Measurements from ENCODE around the gene ZBTB4.
A peak's percentile ranks its signal among the peaks of the same experiment; 100 is the strongest.

The ZBTB4 gene

DNA sequence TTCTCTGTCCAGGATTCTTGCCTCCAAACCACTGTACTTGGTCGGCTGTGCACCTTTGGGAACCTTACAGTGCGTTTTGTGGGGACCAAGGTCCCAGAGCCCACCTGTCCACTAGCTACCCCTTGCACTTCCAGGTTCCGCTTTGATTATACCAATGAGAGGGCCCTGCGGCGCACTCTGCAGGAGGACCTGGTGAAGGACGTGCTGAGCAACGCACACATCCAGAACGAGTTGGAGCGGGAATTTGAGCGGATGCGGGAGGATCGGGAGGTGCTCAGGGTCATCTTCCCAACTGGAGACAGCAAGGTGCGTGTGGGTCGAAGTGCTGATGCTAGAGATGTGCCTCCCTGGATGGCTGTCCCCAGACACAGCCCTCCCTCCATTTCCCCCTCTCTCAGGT lies 23.6 kb upstream of the ZBTB4 start:
- Histone ChIP-seq H3K36me3 (ENCODE audit: control insufficient read depth in 1 of 2, insufficient read depth in 2 of 2, low read depth in 1 of 2, low read length in 2 of 2) (peaks cover 78 to 95% of the 10 kb centered on the region in 2 experiments), H3K4me1 (ENCODE audit: control insufficient read depth, insufficient read depth, low read depth, low read length) (no peaks in the 10 kb centered on the region), H4K8ac (ENCODE audit: low read length) (no peak overlapping the region), H2BK5ac (ENCODE audit: low read depth, low read length, poor library complexity, severe bottlenecking) (no peak overlapping the region), H2BK120ac (ENCODE audit: low read depth, low read length) (no peak overlapping the region), H2AK5ac (ENCODE audit: low read length, severe bottlenecking) (no peak overlapping the region), H2BK15ac (ENCODE audit: low read depth, poor library complexity, severe bottlenecking) (no peak overlapping the region), H3K14ac (ENCODE audit: low read length in 2 of 2) (no peak overlapping the region), H3K4me2 (ENCODE audit: low read length, poor library complexity, severe bottlenecking) (no peak overlapping the region), H3K4me3 (ENCODE audit: insufficient read depth in 1 of 2, low read depth in 1 of 2, low read length in 2 of 2) (no peak overlapping the region), H2BK12ac (ENCODE audit: low read length in 2 of 2) (no peak overlapping the region), H3K18ac (ENCODE audit: low read depth in 1 of 2, low read length in 2 of 2) (no peak overlapping the region), H3K23ac (ENCODE audit: low read length in 2 of 2) (no peak overlapping the region), H2AFZ (ENCODE audit: low read depth, low read length) (no peak overlapping the region), H3K27me3 (ENCODE audit: control insufficient read depth in 1 of 2, insufficient read depth in 1 of 2, low read length in 2 of 2) (no peaks in the 10 kb centered on the region), H3K79me1 (replicated peaks; ENCODE audit: low read length, poor library complexity, severe bottlenecking) (peaks cover 51% of the 10 kb centered on the region), H3K27ac (ENCODE audit: low read length, poor library complexity, severe bottlenecking) (no peak overlapping the region), H3K9ac (ENCODE audit: low read length) (no peak overlapping the region), H3K9me3 (ENCODE audit: control insufficient read depth, low read length) (no peaks in the 10 kb centered on the region), H3K4ac (ENCODE audit: low read depth in 1 of 2, low read length in 2 of 2) (no peak overlapping the region), H4K91ac (ENCODE audit: low read length) (no peak overlapping the region)
- WGBS: 93% methylated on average over 13 of the region's 14 CpGs
- no peak for DNase-seq

DNA sequence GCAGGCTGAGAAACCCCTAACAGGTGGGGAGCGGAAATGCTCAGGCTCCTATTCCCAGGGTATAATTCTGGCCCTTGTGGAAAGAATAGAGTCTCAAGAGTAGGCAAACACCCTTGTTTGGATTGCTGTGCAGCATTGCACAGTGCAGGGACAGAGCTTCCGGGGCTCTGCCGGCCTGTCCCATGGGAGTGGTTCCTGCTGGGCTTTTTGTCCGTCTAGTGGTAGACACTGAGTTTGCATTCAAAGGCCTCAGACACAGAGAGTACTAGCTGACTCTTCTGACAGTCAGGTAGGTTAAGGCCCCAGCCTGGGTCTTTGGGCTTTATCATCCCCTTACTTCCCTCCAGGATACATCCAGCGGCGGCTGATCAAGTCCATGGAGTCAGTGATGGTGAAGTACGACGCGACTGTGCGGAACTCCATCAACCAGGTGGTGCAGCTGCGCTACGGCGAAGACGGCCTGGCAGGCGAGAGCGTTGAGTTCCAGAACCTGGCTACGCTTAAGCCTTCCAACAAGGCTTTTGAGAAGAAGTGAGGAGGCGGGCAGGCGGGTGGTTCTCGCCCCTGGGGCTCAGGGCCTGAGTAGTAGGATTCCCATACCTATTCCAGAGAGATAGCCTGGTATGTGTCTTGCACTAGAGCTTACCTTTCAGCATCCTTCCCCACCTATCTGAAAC lies 22.9 kb upstream of the ZBTB4 start:
- Histone ChIP-seq H3K36me3 (ENCODE audit: control insufficient read depth in 1 of 2, insufficient read depth in 2 of 2, low read depth in 1 of 2, low read length in 2 of 2) (peaks cover 80 to 95% of the 10 kb centered on the region in 2 experiments), H3K79me1 (replicated peaks; ENCODE audit: low read length, poor library complexity, severe bottlenecking) (peaks cover 57% of the 10 kb centered on the region)
- 93% methylated on average over 18 of the region's 20 CpGs for WGBS

DNA sequence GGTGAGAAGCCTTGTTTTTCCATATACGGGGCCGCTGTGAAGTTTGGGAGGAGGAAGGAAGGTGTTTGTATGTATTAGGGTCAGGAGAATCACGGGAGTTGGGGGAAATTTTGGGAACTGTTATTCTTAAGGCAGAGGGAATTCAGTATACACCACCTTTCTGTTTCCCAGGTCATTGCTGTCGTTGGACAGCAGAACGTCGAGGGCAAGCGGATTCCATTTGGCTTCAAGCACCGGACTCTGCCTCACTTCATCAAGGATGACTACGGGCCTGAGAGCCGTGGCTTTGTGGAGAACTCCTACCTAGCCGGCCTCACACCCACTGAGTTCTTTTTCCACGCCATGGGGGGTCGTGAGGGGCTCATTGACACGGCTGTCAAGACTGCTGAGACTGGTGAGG lies 22.3 kb upstream of the ZBTB4 start:
- H3K27ac ChIP-seq (ENCODE audit: low read length, poor library complexity, severe bottlenecking): no peak overlapping the region
- H4K8ac ChIP-seq (ENCODE audit: low read length): no peak overlapping the region
- no peak overlapping the region for H4K91ac ChIP-seq (ENCODE audit: low read length)
- no peak overlapping the region for H3K14ac ChIP-seq (ENCODE audit: low read length in 2 of 2)
- H2BK5ac ChIP-seq (ENCODE audit: low read depth, low read length, poor library complexity, severe bottlenecking): no peak overlapping the region
- 89% methylated on average over 14 of the region's 14 CpGs for WGBS
- no peak overlapping the region for H3K23ac ChIP-seq (ENCODE audit: low read length in 2 of 2)
- H3K18ac ChIP-seq (ENCODE audit: low read depth in 1 of 2, low read length in 2 of 2): no peak overlapping the region
- H3K4ac ChIP-seq (ENCODE audit: low read depth in 1 of 2, low read length in 2 of 2): no peak overlapping the region
- H2BK15ac ChIP-seq (ENCODE audit: low read depth, poor library complexity, severe bottlenecking): no peak overlapping the region
- H3K4me1 ChIP-seq (ENCODE audit: control insufficient read depth, insufficient read depth, low read depth, low read length): no peaks in the 10 kb centered on the region
- H3K27me3 ChIP-seq (ENCODE audit: control insufficient read depth in 1 of 2, insufficient read depth in 1 of 2, low read length in 2 of 2): no peaks in the 10 kb centered on the region
- H2BK12ac ChIP-seq (ENCODE audit: low read length in 2 of 2): no peak overlapping the region
- no peak overlapping the region for H3K4me3 ChIP-seq (ENCODE audit: insufficient read depth in 1 of 2, low read depth in 1 of 2, low read length in 2 of 2)
- no peak overlapping the region for H2AFZ ChIP-seq (ENCODE audit: low read depth, low read length)
- no peak overlapping the region for H2AK5ac ChIP-seq (ENCODE audit: low read length, severe bottlenecking)
- no peaks in the 10 kb centered on the region for H3K9me3 ChIP-seq (ENCODE audit: control insufficient read depth, low read length)
- no peak overlapping the region for H2BK120ac ChIP-seq (ENCODE audit: low read depth, low read length)
- no peak overlapping the region for H3K4me2 ChIP-seq (ENCODE audit: low read length, poor library complexity, severe bottlenecking)
- no peak overlapping the region for H3K9ac ChIP-seq (ENCODE audit: low read length)
- no peak for DNase-seq
- H3K36me3 ChIP-seq (ENCODE audit: control insufficient read depth in 1 of 2, insufficient read depth in 2 of 2, low read depth in 1 of 2, low read length in 2 of 2): peaks cover 80 to 95% of the 10 kb centered on the region in 2 experiments
- H3K79me1 ChIP-seq (replicated peaks; ENCODE audit: low read length, poor library complexity, severe bottlenecking): peaks cover 60% of the 10 kb centered on the region

More for the DNA sequence above, 22.9 kb upstream of the ZBTB4 start:
- Histone ChIP-seq H2BK5ac (ENCODE audit: low read depth, low read length, poor library complexity, severe bottlenecking) (no peak overlapping the region), H3K18ac (ENCODE audit: low read depth in 1 of 2, low read length in 2 of 2) (no peak overlapping the region), H3K27ac (ENCODE audit: low read length, poor library complexity, severe bottlenecking) (no peak overlapping the region), H3K4me1 (ENCODE audit: control insufficient read depth, insufficient read depth, low read depth, low read length) (no peaks in the 10 kb centered on the region), H2AK5ac (ENCODE audit: low read length, severe bottlenecking) (no peak overlapping the region), H2BK15ac (ENCODE audit: low read depth, poor library complexity, severe bottlenecking) (no peak overlapping the region), H4K8ac (ENCODE audit: low read length) (no peak overlapping the region), H3K4ac (ENCODE audit: low read depth in 1 of 2, low read length in 2 of 2) (no peak overlapping the region), H3K14ac (ENCODE audit: low read length in 2 of 2) (no peak overlapping the region), H3K27me3 (ENCODE audit: control insufficient read depth in 1 of 2, insufficient read depth in 1 of 2, low read length in 2 of 2) (no peaks in the 10 kb centered on the region), H3K9me3 (ENCODE audit: control insufficient read depth, low read length) (no peaks in the 10 kb centered on the region), H2BK120ac (ENCODE audit: low read depth, low read length) (no peak overlapping the region), H4K91ac (ENCODE audit: low read length) (no peak overlapping the region), H2AFZ (ENCODE audit: low read depth, low read length) (no peak overlapping the region), H3K23ac (ENCODE audit: low read length in 2 of 2) (no peak overlapping the region), H3K9ac (ENCODE audit: low read length) (no peak overlapping the region), H3K4me3 (ENCODE audit: insufficient read depth in 1 of 2, low read depth in 1 of 2, low read length in 2 of 2) (no peak overlapping the region), H3K4me2 (ENCODE audit: low read length, poor library complexity, severe bottlenecking) (no peak overlapping the region), H2BK12ac (ENCODE audit: low read length in 2 of 2) (no peak overlapping the region)
- no peak for DNase-seq

DNA sequence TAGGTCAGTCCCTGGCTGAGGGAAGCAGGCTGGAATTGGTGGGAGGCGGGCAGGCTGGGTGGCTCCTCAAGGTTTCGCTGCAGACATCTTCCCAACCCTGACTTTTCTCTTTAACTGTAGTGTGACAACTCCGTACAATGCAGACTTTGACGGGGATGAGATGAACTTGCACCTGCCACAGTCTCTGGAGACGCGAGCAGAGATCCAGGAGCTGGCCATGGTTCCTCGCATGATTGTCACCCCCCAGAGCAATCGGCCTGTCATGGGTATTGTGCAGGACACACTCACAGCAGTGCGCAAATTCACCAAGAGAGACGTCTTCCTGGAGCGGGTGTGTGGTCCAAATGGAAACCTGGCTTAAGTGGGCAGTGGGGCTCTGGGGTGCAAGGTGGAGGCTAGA lies 19.7 kb upstream of the ZBTB4 start:
- H3K27ac ChIP-seq (ENCODE audit: low read length, poor library complexity, severe bottlenecking): no peak overlapping the region
- no peak overlapping the region for H2BK15ac ChIP-seq (ENCODE audit: low read depth, poor library complexity, severe bottlenecking)
- 89% methylated on average over 11 of the region's 11 CpGs for WGBS
- H2AK5ac ChIP-seq (ENCODE audit: low read length, severe bottlenecking): no peak overlapping the region
- no peaks in the 10 kb centered on the region for H3K27me3 ChIP-seq (ENCODE audit: control insufficient read depth in 1 of 2, insufficient read depth in 1 of 2, low read length in 2 of 2)
- H3K18ac ChIP-seq (ENCODE audit: low read depth in 1 of 2, low read length in 2 of 2): no peak overlapping the region
- no peak overlapping the region for H2BK120ac ChIP-seq (ENCODE audit: low read depth, low read length)
- no peak for DNase-seq
- no peak overlapping the region for H4K8ac ChIP-seq (ENCODE audit: low read length)
- no peak overlapping the region for H2AFZ ChIP-seq (ENCODE audit: low read depth, low read length)
- H3K4me2 ChIP-seq (ENCODE audit: low read length, poor library complexity, severe bottlenecking): no peak overlapping the region
- H2BK12ac ChIP-seq (ENCODE audit: low read length in 2 of 2): no peak overlapping the region
- H3K4ac ChIP-seq (ENCODE audit: low read depth in 1 of 2, low read length in 2 of 2): no peak overlapping the region
- no peak overlapping the region for H3K9ac ChIP-seq (ENCODE audit: low read length)
- peaks cover 81 to 84% of the 10 kb centered on the region in 2 experiments for H3K36me3 ChIP-seq (ENCODE audit: control insufficient read depth in 1 of 2, insufficient read depth in 2 of 2, low read depth in 1 of 2, low read length in 2 of 2)
- H3K4me3 ChIP-seq (ENCODE audit: insufficient read depth in 1 of 2, low read depth in 1 of 2, low read length in 2 of 2): peak overlapping the region in 1 of 2 experiments; percentile 9
- no peaks in the 10 kb centered on the region for H3K9me3 ChIP-seq (ENCODE audit: control insufficient read depth, low read length)
- no peak overlapping the region for H2BK5ac ChIP-seq (ENCODE audit: low read depth, low read length, poor library complexity, severe bottlenecking)
- H3K14ac ChIP-seq (ENCODE audit: low read length in 2 of 2): no peak overlapping the region
- no peak overlapping the region for H3K23ac ChIP-seq (ENCODE audit: low read length in 2 of 2)
- H3K4me1 ChIP-seq (ENCODE audit: control insufficient read depth, insufficient read depth, low read depth, low read length): no peaks in the 10 kb centered on the region
- H3K79me1 ChIP-seq (replicated peaks; ENCODE audit: low read length, poor library complexity, severe bottlenecking): peaks cover 67% of the 10 kb centered on the region
- H4K91ac ChIP-seq (ENCODE audit: low read length): no peak overlapping the region
